OCI-LY1 (cell line): ENCODE measurements around the gene ITCH.
"Not testable (repeated sequence)": the region's sequence is repeated elsewhere in the genome, so short reads cannot be mapped to it uniquely, and the experiment has no call there.

Experiments used
- H2AFZ ChIP-seq: fragments of 200-600 bp; sonication (generic), shearing (Covaris generic); 2 replicates; pipeline ENCODE4 v1.6.0; 2014; ENCODE audit warnings: antibody characterized with exemption, mild to moderate bottlenecking, low read length
- H3F3A ChIP-seq: fragments of 200-600 bp; sonication (generic), shearing (Covaris generic); 2 replicates; pipeline ENCODE4 v1.6.0; 2014; ENCODE audit warnings: mild to moderate bottlenecking, antibody characterized with exemption, low read length, moderate library complexity; ENCODE audit not compliant: insufficient read depth
- H3K27ac ChIP-seq: fragments of 200-600 bp; sonication (generic); 2 replicates; pipeline ENCODE4 v1.5.1; 2014; ENCODE audit warnings: low read length, mixed run types, mild to moderate bottlenecking, low read depth; ENCODE audit not compliant: poor library complexity, severe bottlenecking
- H3K27me3 ChIP-seq: fragments of 200-600 bp; sonication (generic); 2 replicates; pipeline ENCODE4 v1.6.0; 2014; ENCODE audit warnings: antibody characterized with exemption, mild to moderate bottlenecking, low read length, moderate library complexity; ENCODE audit not compliant: insufficient read depth
- H3K36me3 ChIP-seq: fragments of 200-600 bp; sonication (generic); 2 replicates; pipeline ENCODE4 v1.6.1; 2014; ENCODE audit warnings: mild to moderate bottlenecking, antibody characterized with exemption, low read length, moderate library complexity, mixed read lengths; ENCODE audit not compliant: insufficient read depth
- H3K4me1 ChIP-seq: fragments of 200-600 bp; sonication (generic); 2 replicates; pipeline ENCODE4 v1.5.1; 2014; ENCODE audit warnings: mild to moderate bottlenecking, low read length, moderate library complexity; ENCODE audit not compliant: insufficient read depth, severe bottlenecking
- H3K4me2 ChIP-seq: fragments of 200-600 bp; sonication (generic), shearing (Covaris generic); 2 replicates; pipeline ENCODE4 v1.6.1; 2014; ENCODE audit warnings: low read length
- H3K4me3 ChIP-seq: fragments of 200-600 bp; sonication (generic); 2 replicates; pipeline ENCODE4 v1.5.1; 2014; ENCODE audit warnings: low read length, low read depth, mild to moderate bottlenecking, mixed read lengths; ENCODE audit not compliant: poor library complexity, severe bottlenecking
- H3K79me2 ChIP-seq: fragments of 200-600 bp; shearing (Covaris generic); 2 replicates; pipeline ENCODE4 v1.6.1; 2016; ENCODE audit warnings: mixed run types, low read length, mixed read lengths; ENCODE audit not compliant: insufficient read depth
- H3K9ac ChIP-seq: fragments of 200-600 bp; sonication (generic), shearing (Covaris generic); 2 replicates; pipeline ENCODE4 v1.6.1; 2014; ENCODE audit warnings: mild to moderate bottlenecking, low read length, mixed read lengths
- H3K9me2 ChIP-seq: fragments of 200-600 bp; sonication (generic), shearing (Covaris generic); 2 replicates; pipeline ENCODE4 v1.6.1; 2014; ENCODE audit warnings: low read depth, mild to moderate bottlenecking, low read length, mixed read lengths
- H3K9me3 ChIP-seq: fragments of 200-600 bp; shearing (Covaris generic); 2 replicates; pipeline ENCODE4 v1.6.1; 2014; ENCODE audit warnings: low read length, mixed read lengths
- H4K20me1 ChIP-seq: fragments of 200-600 bp; sonication (generic), shearing (Covaris generic); 2 replicates; pipeline ENCODE4 v1.6.0; 2016; ENCODE audit warnings: mild to moderate bottlenecking, low read length; ENCODE audit not compliant: insufficient read depth
- EZH2 ChIP-seq: fragments of 200-600 bp; sonication (generic), shearing (Covaris generic); IDR thresholded peaks from 2 replicates; pipeline ENCODE4 v1.8.0; 2017; ENCODE audit warnings: borderline replicate concordance, mixed run types, mild to moderate bottlenecking, antibody characterized with exemption, low read length, moderate library complexity, mixed read lengths
- TF ChIP-seq, protein P1 (sequence below): fragments of 200-600 bp; sonication (generic), shearing (Covaris generic); IDR thresholded peaks from 2 replicates; pipeline ENCODE4 v1.5.1; 2017; ENCODE audit warnings: mild to moderate bottlenecking, antibody characterized with exemption, low read length, moderate library complexity, mixed read lengths

The ITCH gene

DNA sequence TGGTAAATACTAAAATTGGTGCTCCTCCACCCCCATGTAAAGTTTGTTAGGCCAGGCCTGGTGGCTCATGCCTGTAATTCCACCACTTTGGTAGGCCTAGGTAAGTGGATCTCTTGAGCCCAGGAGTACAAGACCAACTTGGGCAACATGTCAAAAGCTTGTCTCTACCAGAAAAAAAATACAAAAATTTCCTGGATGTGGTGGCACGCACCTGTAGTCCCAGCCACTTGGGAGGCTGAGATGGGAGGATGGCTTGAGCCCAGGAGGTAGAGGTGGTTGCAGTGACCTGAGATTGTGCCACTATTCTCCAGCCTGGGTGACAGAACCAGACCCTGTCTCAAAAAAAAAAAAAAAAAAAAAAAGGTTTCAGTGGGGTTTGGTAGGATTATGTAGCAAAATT, 41.7 kb downstream of the ITCH start:
- H3K4me3 ChIP-seq: no peak overlapping the region
- no peaks in the 10 kb centered on the region for H3K9me2 ChIP-seq
- no peak for TF ChIP-seq EZH2
- TF ChIP-seq, protein P1, sequence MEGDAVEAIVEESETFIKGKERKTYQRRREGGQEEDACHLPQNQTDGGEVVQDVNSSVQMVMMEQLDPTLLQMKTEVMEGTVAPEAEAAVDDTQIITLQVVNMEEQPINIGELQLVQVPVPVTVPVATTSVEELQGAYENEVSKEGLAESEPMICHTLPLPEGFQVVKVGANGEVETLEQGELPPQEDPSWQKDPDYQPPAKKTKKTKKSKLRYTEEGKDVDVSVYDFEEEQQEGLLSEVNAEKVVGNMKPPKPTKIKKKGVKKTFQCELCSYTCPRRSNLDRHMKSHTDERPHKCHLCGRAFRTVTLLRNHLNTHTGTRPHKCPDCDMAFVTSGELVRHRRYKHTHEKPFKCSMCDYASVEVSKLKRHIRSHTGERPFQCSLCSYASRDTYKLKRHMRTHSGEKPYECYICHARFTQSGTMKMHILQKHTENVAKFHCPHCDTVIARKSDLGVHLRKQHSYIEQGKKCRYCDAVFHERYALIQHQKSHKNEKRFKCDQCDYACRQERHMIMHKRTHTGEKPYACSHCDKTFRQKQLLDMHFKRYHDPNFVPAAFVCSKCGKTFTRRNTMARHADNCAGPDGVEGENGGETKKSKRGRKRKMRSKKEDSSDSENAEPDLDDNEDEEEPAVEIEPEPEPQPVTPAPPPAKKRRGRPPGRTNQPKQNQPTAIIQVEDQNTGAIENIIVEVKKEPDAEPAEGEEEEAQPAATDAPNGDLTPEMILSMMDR: no peak
- H3K4me2 ChIP-seq: no peak overlapping the region
- no peak overlapping the region for H2AFZ ChIP-seq
- peaks cover 36% of the 10 kb centered on the region for H3K4me1 ChIP-seq
- no peaks in the 10 kb centered on the region for H3F3A ChIP-seq
- H3K36me3 ChIP-seq: peaks cover 20% of the 10 kb centered on the region
- no peaks in the 10 kb centered on the region for H4K20me1 ChIP-seq
- H3K79me2 ChIP-seq: 0 out of 2 replicates have a peak, but pooled peaks cover 7% of the 10 kb centered on the region
- no peak overlapping the region for H3K9ac ChIP-seq
- peak overlapping the region; percentile 72 for H3K27ac ChIP-seq
- H3K9me3 ChIP-seq: no peaks in the 10 kb centered on the region
- no peaks in the 10 kb centered on the region for H3K27me3 ChIP-seq

GRCh38 chr20:34405247-34405651, 42.2 kb downstream of the ITCH start:
- H3K27ac ChIP-seq, H3K4me3 ChIP-seq, H3F3A ChIP-seq, H4K20me1 ChIP-seq, H3K4me2 ChIP-seq, H3K9ac ChIP-seq, H3K9me2 ChIP-seq, H3K27me3 ChIP-seq, H3K9me3 ChIP-seq, H3K79me2 ChIP-seq, H2AFZ ChIP-seq: not testable (repeated sequence)
- Histone ChIP-seq H3K36me3 (peaks cover 23% of the 10 kb centered on the region), H3K4me1 (peaks cover 36% of the 10 kb centered on the region)

- H3K27ac ChIP-seq, H3K9me3 ChIP-seq, H3F3A ChIP-seq, H3K9me2 ChIP-seq, H3K4me2 ChIP-seq, H2AFZ ChIP-seq, H3K79me2 ChIP-seq, H3K27me3 ChIP-seq, H4K20me1 ChIP-seq, H3K9ac ChIP-seq, H3K4me3 ChIP-seq: not testable (repeated sequence)
- H3K4me1 ChIP-seq: peaks cover 36% of the 10 kb centered on the region
- peaks cover 30% of the 10 kb centered on the region for H3K36me3 ChIP-seq
These were observed 42.9 kb downstream of the ITCH start for GRCh38 chr20:34405942-34406341.

GRCh38 chr20:34407962-34408474, 44.9 kb downstream of the ITCH start:
- Histone ChIP-seq H4K20me1 (no peaks in the 10 kb centered on the region; the same call in 1 of the 2 replicates), H3K27me3 (no peaks in the 10 kb centered on the region), H3K27ac (no peak overlapping the region), H3K4me2 (no peak overlapping the region), H3K9ac (no peak overlapping the region), H3K4me3 (no peak overlapping the region), H3K9me2 (no peaks in the 10 kb centered on the region), H3F3A (no peaks in the 10 kb centered on the region), H2AFZ (no peak overlapping the region), H3K36me3 (peaks cover 48% of the 10 kb centered on the region), H3K9me3 (no peaks in the 10 kb centered on the region), H3K79me2 (0 out of 2 replicates have a peak, but pooled peaks cover 3% of the 10 kb centered on the region), H3K4me1 (peaks cover 26% of the 10 kb centered on the region)
- TF ChIP-seq, protein P1: no peak
- no peak for TF ChIP-seq EZH2
